ENCODE results near the gene USP12.

The USP12 gene

GRCh38 chr13:27140060-27140459, 31.6 kb downstream of the USP12 start:
- in situ Hi-C loops (cut with HindIII; ENCODE audit: low sequenced_read_pairs): no loop called here
- no peak for TF ChIP-seq CTCF (IDR thresholded peaks at IDR 0.05; ENCODE audit: low read depth, low read length, missing control alignments)
- DNase-seq (ENCODE audit: low read depth): no peak
- H3K4me3 ChIP-seq (ENCODE audit: low read depth, low read length): no peak overlapping the region

GRCh38 chr13:27139565-27139964, 32.0 kb downstream of the USP12 start:
- H3K4me3 ChIP-seq (ENCODE audit: low read depth, low read length): no peak overlapping the region
- DNase-seq (ENCODE audit: low read depth): no peak
- TF ChIP-seq CTCF (IDR thresholded peaks at IDR 0.05; ENCODE audit: low read depth, low read length, missing control alignments): no peak
- in situ Hi-C loops (cut with HindIII; ENCODE audit: low sequenced_read_pairs): no loop called here

GRCh38 chr13:27138457-27139093, 33.0 kb downstream of the USP12 start:
- TF ChIP-seq CTCF (IDR thresholded peaks at IDR 0.05; ENCODE audit: low read depth, low read length, missing control alignments): no peak
- no peak for DNase-seq (ENCODE audit: low read depth)
- in situ Hi-C loops (cut with HindIII; ENCODE audit: low sequenced_read_pairs): no loop called here
- H3K4me3 ChIP-seq (ENCODE audit: low read depth, low read length): no peak overlapping the region

GRCh38 chr13:27137759-27138158, 33.9 kb downstream of the USP12 start:
- DNase-seq (ENCODE audit: low read depth): no peak
- in situ Hi-C loops (cut with HindIII; ENCODE audit: low sequenced_read_pairs): no loop called here
- no peak overlapping the region for H3K4me3 ChIP-seq (ENCODE audit: low read depth, low read length)
- no peak for TF ChIP-seq CTCF (IDR thresholded peaks at IDR 0.05; ENCODE audit: low read depth, low read length, missing control alignments)

GRCh38 chr13:27135023-27135422, 36.6 kb downstream of the USP12 start:
- in situ Hi-C loops (cut with HindIII; ENCODE audit: low sequenced_read_pairs): no loop called here
- DNase-seq (ENCODE audit: low read depth): no peak
- TF ChIP-seq CTCF (IDR thresholded peaks at IDR 0.05; ENCODE audit: low read depth, low read length, missing control alignments): no peak
- no peak overlapping the region for H3K4me3 ChIP-seq (ENCODE audit: low read depth, low read length)

GRCh38 chr13:27133889-27134288, 37.7 kb downstream of the USP12 start:
- DNase-seq (ENCODE audit: low read depth): no peak
- in situ Hi-C loops (cut with HindIII; ENCODE audit: low sequenced_read_pairs): no loop called here
- no peak for TF ChIP-seq CTCF (IDR thresholded peaks at IDR 0.05; ENCODE audit: low read depth, low read length, missing control alignments)
- no peak overlapping the region for H3K4me3 ChIP-seq (ENCODE audit: low read depth, low read length)

Data from astrocyte of the cerebellum (primary cell).